HL-60 (cell line): ENCODE measurements around the gene YIPF6.
"Not testable (repeated sequence)": the region's sequence is repeated elsewhere in the genome, so short reads cannot be mapped to it uniquely, and the experiment has no call there.

Source experiments
- DNase-seq, 2 experiments: peaks; one replicate each; pipeline ENCODE4 v3.0.0-alpha.2; 2010 to 2020; ENCODE audit warnings: low read depth in 1 of 2, low spot score in 1 of 2
- H3K27ac ChIP-seq: fragments of 250-450 bp; sonication (Bioruptor Pico); replicated peaks from 2 replicates; pipeline ENCODE4 v1.5.1; 2020; ENCODE audit warnings: mild to moderate bottlenecking, moderate library complexity
- H3K27me3 ChIP-seq: fragments of 250-450 bp; sonication (Bioruptor Pico); 2 replicates; pipeline ENCODE4 v1.5.1; 2021; ENCODE audit warnings: mild to moderate bottlenecking, moderate library complexity; ENCODE audit not compliant: insufficient read depth, poor library complexity, severe bottlenecking
- H3K4me3 ChIP-seq: replicated peaks from 2 replicates; pipeline ENCODE4 v1.5.1; 2011; ENCODE audit warnings: mild to moderate bottlenecking, control low read depth, low read length; ENCODE audit not compliant: insufficient read depth
- GABPA ChIP-seq: IDR thresholded peaks from 2 replicates; pipeline ENCODE4 v1.6.1; 2012; ENCODE audit warnings: low read depth
- POLR2AphosphoS5 ChIP-seq: IDR thresholded peaks from 2 replicates; pipeline ENCODE4 v1.6.1; 2012; ENCODE audit warnings: low read depth
- SPI1 ChIP-seq: IDR thresholded peaks from 2 replicates; pipeline ENCODE4 v1.6.1; 2012; ENCODE audit warnings: low read depth, mild to moderate bottlenecking, borderline replicate concordance
- TF ChIP-seq, protein P1 (sequence below): IDR thresholded peaks from one replicate; pipeline ENCODE4 v1.5.1; 2011; ENCODE audit warnings: low read length, control low read depth, inconsistent platforms; ENCODE audit not compliant: insufficient read depth
- TF ChIP-seq, protein P2 (sequence below): IDR thresholded peaks from 2 replicates; pipeline ENCODE4 v1.6.1; 2012; ENCODE audit warnings: low read depth; ENCODE audit not compliant: insufficient replicate concordance

The YIPF6 gene

DNA sequence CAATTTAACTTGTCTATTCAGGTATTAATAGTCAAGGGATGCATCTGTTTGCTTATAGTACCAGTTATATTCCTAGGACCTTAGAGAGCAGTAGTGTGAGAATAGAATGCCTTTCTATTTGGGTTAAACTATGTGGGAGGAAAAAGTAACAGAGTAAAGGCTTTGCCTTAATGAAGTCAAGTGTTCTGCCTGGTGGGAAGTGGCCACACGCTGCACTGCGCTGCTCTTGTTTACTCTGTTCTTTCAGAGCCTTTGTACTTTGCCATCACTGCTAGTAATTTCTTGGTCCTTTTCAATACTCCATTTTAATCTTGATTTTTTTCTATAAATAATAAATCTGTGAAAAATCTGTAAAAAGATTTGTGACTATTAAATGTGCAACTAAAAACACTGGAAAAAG lies 38.0 kb downstream of the YIPF6 start:
- TF ChIP-seq, protein P1, sequence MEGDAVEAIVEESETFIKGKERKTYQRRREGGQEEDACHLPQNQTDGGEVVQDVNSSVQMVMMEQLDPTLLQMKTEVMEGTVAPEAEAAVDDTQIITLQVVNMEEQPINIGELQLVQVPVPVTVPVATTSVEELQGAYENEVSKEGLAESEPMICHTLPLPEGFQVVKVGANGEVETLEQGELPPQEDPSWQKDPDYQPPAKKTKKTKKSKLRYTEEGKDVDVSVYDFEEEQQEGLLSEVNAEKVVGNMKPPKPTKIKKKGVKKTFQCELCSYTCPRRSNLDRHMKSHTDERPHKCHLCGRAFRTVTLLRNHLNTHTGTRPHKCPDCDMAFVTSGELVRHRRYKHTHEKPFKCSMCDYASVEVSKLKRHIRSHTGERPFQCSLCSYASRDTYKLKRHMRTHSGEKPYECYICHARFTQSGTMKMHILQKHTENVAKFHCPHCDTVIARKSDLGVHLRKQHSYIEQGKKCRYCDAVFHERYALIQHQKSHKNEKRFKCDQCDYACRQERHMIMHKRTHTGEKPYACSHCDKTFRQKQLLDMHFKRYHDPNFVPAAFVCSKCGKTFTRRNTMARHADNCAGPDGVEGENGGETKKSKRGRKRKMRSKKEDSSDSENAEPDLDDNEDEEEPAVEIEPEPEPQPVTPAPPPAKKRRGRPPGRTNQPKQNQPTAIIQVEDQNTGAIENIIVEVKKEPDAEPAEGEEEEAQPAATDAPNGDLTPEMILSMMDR: no peak
- TF ChIP-seq POLR2AphosphoS5 (no peak), GABPA (no peak), SPI1 (no peak)
- TF ChIP-seq, protein P2, sequence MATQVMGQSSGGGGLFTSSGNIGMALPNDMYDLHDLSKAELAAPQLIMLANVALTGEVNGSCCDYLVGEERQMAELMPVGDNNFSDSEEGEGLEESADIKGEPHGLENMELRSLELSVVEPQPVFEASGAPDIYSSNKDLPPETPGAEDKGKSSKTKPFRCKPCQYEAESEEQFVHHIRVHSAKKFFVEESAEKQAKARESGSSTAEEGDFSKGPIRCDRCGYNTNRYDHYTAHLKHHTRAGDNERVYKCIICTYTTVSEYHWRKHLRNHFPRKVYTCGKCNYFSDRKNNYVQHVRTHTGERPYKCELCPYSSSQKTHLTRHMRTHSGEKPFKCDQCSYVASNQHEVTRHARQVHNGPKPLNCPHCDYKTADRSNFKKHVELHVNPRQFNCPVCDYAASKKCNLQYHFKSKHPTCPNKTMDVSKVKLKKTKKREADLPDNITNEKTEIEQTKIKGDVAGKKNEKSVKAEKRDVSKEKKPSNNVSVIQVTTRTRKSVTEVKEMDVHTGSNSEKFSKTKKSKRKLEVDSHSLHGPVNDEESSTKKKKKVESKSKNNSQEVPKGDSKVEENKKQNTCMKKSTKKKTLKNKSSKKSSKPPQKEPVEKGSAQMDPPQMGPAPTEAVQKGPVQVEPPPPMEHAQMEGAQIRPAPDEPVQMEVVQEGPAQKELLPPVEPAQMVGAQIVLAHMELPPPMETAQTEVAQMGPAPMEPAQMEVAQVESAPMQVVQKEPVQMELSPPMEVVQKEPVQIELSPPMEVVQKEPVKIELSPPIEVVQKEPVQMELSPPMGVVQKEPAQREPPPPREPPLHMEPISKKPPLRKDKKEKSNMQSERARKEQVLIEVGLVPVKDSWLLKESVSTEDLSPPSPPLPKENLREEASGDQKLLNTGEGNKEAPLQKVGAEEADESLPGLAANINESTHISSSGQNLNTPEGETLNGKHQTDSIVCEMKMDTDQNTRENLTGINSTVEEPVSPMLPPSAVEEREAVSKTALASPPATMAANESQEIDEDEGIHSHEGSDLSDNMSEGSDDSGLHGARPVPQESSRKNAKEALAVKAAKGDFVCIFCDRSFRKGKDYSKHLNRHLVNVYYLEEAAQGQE: no peak
- Histone ChIP-seq H3K27ac (no peak overlapping the region), H3K4me3 (no peak overlapping the region), H3K27me3 (no peaks in the 10 kb centered on the region)
- no peak for DNase-seq

DNA sequence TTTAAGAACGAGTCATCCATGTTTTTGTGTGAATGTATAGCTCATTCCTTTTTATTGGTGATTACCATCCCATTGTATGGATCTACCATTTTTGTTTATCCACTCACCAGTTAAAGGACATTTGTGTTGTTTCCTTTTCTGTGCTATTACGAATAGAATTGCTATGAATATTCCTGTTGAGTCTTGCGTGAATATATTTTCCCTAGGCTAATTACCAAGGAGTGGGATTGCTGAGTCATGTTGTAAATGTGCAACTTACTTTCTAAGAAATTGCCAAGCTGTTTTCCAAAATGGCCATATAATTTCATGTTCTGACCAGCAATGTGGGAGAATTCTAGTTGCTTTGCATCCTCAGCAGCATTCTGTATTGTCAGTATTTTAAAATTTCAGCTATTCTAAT lies 51.3 kb downstream of the YIPF6 start:
- TF ChIP-seq, protein P1: no peak
- no peak for TF ChIP-seq SPI1
- TF ChIP-seq POLR2AphosphoS5: no peak
- TF ChIP-seq GABPA: no peak
- TF ChIP-seq, protein P2: no peak
- Histone ChIP-seq H3K4me3 (no peak overlapping the region), H3K27me3 (no peaks in the 10 kb centered on the region), H3K27ac (no peak overlapping the region)
- no peak for DNase-seq

DNA sequence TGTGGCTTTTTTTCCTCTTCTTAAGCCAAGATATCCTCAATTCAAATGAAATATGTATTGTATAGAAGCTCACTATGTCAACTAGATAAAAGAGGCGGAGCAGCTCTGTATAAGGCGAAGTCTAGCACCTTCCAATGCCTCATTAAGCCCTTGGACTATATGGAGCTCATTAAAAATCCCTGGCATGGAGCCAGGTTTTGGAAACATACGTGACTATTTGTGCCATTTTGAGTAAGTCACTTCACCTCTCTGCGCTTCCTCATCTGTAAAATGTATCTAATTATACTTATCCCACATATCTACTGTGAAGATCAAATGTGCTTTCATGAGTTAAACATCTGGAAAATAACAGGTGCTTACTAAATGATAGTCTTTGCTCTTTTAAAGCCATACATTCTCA lies 57.2 kb downstream of the YIPF6 start:
- TF ChIP-seq, protein P1: no peak
- TF ChIP-seq SPI1: no peak
- TF ChIP-seq GABPA: no peak
- TF ChIP-seq POLR2AphosphoS5: no peak
- TF ChIP-seq, protein P2: no peak
- no peak for DNase-seq
- Histone ChIP-seq H3K27ac (no peak overlapping the region), H3K27me3 (no peaks in the 10 kb centered on the region), H3K4me3 (no peak overlapping the region)

DNA sequence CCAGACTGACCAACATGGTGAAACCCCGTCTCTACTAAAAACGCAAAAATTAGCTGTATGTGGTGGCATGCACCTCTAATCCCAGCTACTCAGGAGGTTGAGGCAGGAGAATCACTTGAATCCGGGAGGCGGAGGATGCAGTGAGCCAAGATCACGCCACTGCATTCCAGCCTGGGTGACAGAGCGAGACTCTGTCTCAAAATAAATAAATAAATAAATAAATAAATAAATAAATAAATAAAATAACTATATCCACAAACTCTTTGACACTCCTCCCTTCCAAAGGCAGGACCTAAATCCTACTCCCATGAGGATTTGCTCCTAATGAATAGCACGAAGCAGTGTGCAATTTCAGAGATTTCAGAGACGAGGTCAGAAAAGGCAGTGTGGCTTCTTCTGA lies 58.3 kb downstream of the YIPF6 start:
- not testable (repeated sequence) for DNase-seq, H3K4me3 ChIP-seq, H3K27me3 ChIP-seq, H3K27ac ChIP-seq

DNA sequence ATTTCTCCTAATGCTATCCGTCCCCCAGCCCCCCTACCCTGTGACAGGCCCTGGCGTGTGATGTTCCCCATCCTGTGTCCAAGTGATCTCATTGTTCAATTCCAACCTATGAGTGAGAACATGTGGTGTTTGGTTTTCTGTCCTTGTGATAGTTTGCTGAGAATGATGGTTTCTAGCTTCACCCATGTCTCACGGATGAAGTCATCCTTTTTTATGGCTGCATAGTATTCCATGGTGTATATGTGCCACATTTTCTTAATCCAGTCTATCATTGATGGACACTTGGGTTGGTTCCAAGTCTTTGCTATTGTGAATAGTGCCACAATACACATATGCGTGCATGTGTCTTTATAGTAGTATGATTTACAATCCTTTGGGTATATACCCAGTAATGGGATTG lies 61.1 kb downstream of the YIPF6 start:
- H3K27me3 ChIP-seq, H3K4me3 ChIP-seq, DNase-seq, H3K27ac ChIP-seq: not testable (repeated sequence)
